Amniotic stem cell (primary cell): ENCODE data around the gene CCDC24.

Source experiments
- DNase-seq: peaks from one replicate; lab custom pipeline; 2025; lab: John Stamatoyannopoulos, UW

CCDC24 gene

GRCh38 chr1:43963006-43963405 lies 28.4 kb upstream of the CCDC24 start:
- DNase-seq: no peak

DNA sequence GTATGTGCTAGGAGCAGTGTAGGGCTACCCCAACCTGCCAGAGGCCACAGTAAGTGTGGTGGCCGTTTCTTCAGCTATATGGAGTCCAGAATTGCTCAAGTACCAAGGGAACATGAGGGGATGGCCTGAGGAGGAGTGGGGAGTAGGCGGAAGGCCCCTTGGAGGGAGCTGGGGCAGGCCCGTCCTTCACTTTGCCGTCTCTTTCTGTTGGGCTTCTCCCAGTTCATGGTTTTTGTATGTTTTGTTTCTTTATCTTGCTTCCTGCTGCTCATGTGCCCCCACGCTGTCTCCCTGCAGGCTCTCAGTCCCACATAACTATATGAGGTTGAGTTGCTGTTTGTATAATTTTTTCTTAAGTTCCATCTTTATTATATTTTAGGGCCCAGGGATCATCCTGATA lies 27.5 kb upstream of the CCDC24 start:
- no peak for DNase-seq

DNA sequence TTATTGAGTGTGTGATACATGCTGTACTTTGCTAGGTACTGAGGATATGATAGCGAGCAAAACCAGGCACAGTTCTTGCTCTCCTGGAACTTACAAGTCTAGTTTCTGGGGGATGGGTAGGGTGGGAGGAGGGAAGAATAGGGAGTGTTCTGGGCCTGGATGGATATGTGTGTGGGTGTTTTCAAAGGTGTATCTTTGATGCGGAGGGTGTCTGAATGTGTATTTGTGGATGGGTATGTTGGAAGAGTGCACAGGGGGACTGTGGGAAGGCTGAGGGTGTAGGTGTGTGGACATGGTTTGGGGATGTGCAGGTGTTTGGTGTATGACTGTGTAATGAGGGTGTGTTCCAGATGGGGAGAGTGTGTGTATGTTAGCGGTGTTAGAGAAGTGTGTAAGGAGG lies 26.1 kb upstream of the CCDC24 start:
- no peak for DNase-seq

DNA sequence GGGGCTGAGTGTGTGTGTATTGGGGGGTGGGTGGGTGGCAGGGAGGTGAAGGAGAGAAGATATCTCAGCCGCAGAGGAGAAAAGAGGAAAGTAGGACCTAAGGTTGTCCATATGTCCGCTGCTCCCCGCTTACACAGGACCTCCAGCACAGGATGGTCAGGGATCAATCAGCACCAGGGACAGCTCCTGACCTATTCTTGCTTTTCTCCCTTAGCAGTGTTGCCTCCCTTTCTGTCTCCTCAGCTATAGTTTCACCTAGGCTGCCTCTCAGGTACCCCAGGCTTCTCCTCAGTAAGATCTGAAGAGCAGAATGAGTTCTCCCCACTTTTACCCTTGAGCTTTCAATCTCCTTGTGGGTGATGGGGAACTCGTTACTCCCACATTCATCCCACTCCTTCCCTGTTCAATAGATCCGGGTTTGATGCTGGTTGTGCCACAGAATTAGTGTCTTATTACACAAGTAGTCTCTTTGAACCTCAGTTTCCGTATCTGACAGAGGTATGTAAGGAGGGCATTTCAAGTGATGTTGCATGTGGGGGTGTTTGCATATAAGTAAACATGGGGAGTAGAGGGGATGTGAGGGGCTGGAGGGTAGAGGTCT lies 23.0 kb upstream of the CCDC24 start:
- DNase-seq: no peak

- no peak for DNase-seq
Measured at GRCh38 chr1:43969416-43969745, 22.0 kb upstream of the CCDC24 start.

DNA sequence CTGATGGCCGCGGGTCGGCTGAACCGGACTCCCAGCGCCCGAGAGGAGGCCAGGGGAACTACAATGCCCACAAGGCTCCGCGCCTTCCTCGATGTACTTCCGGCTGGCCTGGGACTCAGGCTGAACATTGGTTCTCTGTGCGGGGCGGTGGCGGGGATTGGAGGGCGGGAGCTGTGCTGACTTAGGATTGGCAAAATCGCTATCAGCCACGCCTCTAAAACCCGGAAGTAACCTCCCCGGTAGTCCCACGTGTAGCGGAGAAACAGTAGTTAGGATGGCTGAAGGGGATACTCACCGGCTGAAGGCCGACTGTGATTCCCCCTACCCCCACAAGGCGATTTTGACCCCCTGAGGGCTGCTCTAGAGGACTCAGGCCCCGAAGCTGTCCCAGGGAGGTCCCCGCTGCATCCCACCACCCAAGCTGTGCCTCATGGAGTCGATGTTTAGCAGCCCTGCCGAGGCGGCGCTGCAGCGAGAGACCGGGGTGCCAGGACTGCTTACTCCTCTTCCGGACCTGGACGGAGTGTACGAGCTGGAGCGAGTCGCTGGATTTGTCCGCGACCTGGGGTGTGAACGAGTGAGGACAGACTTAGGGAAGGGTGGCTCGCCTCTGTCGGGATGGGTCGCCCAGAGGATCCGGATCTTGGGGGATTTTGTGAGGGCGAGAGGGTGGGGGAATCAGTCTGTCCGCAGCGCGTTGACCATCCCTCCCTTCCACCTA lies 21.5 kb upstream of the CCDC24 start, which contains the start of gene DPH2:
DPH2 (plus strand) TSS at position 265 of the 721 bp plus-strand sequence; CDS start at position 431, 166 bp downstream.
- DNase-seq: peak; percentile 98

- no peak for DNase-seq
Measured at GRCh38 chr1:43970502-43970901, 20.9 kb upstream of the CCDC24 start.

DNA sequence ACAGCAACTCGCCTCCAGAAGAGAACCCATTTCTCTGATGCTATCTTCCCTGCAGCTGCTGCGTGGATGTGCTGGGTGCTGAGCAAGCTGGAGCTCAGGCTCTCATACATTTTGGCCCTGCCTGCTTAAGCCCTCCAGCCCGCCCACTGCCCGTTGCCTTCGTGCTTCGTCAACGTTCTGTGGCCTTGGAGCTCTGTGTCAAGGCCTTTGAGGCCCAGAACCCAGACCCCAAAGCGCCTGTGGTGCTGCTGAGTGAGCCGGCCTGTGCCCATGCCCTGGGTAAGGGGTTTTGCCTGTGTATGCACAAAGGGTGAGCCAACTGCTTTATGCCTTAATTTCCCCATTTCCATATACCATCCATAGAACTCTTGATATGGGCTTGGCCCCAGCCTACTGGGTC lies 20.5 kb upstream of the CCDC24 start:
- DNase-seq: no peak

DNA sequence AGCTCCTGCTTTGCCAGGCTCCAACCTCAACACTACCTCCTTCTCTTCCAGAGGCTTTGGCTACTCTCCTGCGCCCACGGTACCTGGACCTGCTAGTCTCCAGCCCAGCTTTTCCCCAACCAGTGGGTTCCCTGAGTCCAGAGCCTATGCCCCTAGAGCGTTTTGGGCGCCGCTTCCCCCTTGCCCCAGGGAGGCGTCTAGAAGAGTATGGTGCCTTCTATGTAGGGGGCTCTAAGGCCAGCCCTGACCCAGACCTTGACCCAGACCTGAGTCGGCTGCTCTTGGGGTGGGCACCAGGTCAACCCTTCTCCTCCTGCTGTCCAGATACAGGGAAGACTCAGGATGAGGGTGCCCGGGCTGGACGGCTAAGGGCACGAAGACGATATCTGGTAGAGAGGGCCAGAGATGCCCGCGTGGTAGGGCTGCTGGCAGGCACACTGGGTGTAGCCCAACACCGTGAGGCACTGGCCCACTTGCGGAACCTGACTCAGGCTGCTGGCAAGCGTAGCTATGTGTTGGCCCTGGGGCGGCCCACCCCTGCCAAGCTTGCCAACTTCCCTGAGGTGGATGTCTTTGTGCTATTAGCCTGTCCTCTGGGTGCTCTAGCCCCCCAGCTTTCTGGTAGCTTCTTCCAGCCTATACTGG lies 19.9 kb upstream of the CCDC24 start:
- no peak for DNase-seq

GRCh38 chr1:43973981-43974442 lies 17.4 kb upstream of the CCDC24 start:
- DNase-seq: no peak

DNA sequence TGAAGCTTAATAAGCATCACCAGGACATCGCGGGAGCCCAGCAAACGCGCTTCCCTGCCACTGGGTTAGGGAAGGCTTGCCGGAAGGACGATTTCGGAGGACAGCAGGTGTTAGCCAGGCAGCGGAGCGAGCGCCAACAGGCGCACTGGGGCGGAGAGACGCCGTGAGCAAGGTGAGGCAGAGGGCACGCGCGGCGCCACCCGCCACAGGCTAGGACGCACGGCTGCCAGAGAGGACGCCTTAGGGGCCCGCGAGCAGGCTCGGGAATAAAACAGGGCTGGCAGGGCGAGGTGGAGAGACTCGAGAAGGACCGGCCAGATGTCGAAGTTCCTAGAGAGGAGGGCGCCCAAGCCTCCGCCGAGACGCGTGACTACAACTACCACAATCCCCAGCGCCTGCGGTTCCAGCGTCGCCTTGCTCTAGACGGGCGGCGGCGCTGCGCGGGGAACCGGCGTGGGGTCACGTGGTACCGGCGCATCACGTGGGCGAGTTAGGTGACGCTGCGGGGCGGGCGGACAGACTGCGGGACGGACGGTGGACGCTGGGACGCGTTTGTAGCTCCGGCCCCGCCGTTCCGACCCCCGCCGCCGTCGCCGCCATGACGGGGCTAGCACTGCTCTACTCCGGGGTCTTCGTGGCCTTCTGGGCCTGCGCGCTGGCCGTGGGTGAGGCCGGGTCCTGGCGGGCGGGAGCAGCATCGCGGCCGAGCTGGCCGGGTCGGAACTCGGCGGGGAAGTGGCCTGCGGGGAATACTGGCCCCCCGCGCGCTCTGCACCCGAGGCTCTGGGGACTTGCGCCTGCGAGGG lies 16.8 kb upstream of the CCDC24 start, which contains the start of gene ATP6V0B:
ATP6V0B (plus strand) TSS at position 518 of the 806 bp plus-strand sequence; CDS start at position 599, 81 bp downstream.
- peak; percentile 89 for DNase-seq

GRCh38 chr1:43975249-43975961 lies 16.0 kb upstream of the CCDC24 start:
- DNase-seq: no peak

- DNase-seq: no peak
Measured at GRCh38 chr1:43976045-43976444, 15.4 kb upstream of the CCDC24 start.

DNA sequence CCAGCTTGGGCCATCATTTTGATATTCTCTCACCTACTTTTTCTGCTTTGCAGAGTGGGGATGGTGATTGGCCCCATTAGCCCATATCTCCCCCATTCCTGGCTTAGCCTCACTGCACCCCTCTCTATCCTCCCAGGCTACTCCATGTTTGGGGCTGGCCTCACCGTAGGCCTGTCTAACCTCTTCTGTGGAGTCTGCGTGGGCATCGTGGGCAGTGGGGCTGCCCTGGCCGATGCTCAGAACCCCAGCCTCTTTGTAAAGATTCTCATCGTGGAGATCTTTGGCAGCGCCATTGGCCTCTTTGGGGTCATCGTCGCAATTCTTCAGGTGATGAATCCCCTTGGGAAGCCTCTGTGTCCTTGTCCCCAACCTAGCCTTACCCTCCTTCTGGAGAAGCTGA lies 14.5 kb upstream of the CCDC24 start:
- no peak for DNase-seq

DNA sequence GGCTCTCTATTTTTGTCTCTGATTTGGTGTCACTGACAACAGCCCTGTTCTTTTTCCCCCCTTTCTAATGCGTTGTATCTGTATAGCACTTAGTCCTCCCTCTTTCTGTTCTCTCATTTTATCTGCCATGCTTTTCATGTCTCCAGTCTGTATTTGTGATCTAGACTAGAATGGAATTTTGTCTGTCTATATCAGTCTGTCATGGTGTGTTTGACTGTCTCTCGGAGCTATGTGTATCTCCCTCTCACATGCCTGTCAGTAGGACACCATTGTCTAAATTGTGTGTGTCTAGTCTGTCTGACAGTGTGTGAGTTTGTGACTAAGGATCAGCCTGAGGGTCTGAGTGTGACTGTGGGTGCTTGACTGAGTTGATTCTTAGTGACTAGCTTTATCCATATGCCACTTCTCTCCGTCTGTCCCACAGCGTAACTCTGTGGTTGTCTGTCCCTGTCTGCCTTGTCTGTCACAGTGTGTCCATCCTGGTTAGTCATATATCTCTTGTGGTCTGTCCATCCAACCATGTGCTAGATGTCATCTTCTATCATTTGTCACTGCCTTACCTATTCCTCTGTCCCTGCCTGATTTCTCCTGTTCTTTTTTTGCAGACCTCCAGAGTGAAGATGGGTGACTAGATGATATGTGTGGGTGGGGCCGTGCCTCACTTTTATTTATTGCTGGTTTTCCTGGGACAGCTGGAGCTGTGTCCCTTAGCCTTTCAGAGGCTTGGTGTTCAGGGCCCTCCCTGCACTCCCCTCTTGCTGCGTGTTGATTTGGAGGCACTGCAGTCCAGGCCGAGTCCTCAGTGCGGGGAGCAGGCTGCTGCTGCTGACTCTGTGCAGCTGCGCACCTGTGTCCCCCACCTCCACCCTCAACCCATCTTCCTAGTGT lies 13.8 kb upstream of the CCDC24 start:
- DNase-seq: no peak

- no peak for DNase-seq
Measured at GRCh38 chr1:43978264-43978550, 13.2 kb upstream of the CCDC24 start.

DNA sequence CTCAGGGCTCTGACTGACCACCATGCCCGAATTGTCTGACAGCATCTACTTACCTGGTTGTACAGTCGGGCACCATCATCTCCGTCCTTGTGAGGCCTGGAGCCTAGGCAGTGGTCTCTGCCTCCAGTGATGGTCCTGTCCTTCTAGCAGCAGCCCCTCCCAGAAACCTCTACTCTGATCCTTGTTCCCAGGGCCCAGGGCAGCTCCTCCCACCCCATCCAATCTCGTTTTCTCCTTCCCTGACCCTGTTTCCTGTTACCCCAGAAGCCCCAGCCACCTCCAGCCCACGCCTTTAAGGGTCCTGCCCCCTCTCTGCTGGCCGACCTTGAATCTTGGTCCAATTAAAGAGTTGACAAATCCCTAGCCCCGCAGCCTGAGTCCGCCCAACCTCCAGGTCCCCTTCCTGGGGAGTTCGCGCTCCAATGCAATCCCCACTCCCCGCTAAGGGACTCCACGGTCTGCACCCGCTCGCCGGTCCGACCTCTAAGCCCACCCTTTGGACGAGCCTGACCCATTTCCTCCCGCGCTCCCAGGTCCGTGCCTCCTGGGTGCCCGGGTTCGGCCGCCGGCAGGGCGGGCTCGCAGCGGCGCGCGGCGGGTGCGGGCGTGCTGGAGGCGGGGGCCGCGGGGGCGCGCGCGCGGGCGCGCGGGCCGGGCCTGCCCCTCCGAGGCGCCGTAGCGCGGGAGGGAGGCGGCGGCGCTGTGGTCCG lies 12.7 kb upstream of the CCDC24 start, which contains the start of gene B4GALT2:
B4GALT2 (plus strand) TSS at position 660 of the 710 bp plus-strand sequence. CDS start 1,951 bp downstream, outside the sequence.
- no peak for DNase-seq

- no peak for DNase-seq
Measured at GRCh38 chr1:43979261-43979527, 12.2 kb upstream of the CCDC24 start.

GRCh38 chr1:43979528-43980254 lies 11.7 kb upstream of the CCDC24 start:
- no peak for DNase-seq
